Activated T-helper 9 cell treated with anti-CD3 and anti-CD28 coated beads, Interleukin-2, amount 50 U/mL, for 16 hours (primary cell): ENCODE data around the gene CMTM1.
"Not testable (repeated sequence)": the region's sequence is repeated elsewhere in the genome, so short reads cannot be mapped to it uniquely, and the experiment has no call there.

Source experiments
- DNase-seq: peaks from one replicate; pipeline ENCODE4 v3.0.0-alpha.2; 2020; ENCODE audit warnings: low read depth

Gene CMTM1

GRCh38 chr16:66592814-66593213 is 26.6 kb downstream of the CMTM1 start:
- DNase-seq = no peak

DNA sequence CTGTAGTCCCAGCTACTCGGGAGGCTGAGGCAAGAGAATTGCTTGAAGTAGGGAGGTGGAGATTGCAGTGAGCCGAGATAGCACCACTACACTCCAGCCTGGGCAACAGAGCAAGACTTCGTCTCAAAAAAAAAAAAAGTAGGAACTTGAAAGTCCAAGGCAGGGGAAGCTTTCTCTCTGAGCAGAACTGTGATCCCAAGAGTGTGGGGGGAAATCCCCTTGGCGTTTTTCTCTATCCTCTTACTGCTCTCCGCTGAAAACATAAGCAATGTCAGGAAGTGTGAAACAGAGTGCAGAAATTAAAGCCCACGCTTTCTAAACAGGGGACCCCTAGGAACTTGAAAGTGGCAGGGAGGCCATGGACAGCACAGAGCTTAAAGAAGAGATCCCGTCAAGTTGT is 28.5 kb downstream of the CMTM1 start:
- DNase-seq = no peak

DNA sequence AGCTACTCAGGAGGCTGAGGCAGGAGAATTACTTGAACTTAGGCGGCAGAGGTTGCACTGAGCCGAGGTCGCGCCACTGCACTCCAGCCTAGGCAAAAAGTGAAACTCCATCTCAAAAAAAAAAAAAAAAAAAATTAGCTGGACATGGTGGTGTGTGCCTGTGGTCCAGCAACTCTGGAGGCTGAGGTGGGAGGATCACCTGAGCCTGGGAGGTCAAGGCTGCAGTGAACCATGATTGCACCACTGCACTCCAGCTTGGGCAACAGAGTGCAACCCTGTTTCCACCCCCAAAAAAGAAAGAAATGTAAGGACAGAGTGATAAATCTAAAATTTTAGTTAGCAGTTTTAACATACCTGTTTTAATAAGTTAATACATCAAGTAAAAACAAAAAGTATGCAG is 30.3 kb downstream of the CMTM1 start:
- DNase-seq = not testable (repeated sequence)

GRCh38 chr16:66596986-66597848 is 31.0 kb downstream of the CMTM1 start:
- no peak for DNase-seq

- DNase-seq = no peak
Measured at GRCh38 chr16:66598111-66598510, 31.9 kb downstream of the CMTM1 start.

GRCh38 chr16:66599726-66600125 is 33.5 kb downstream of the CMTM1 start:
- no peak for DNase-seq

DNA sequence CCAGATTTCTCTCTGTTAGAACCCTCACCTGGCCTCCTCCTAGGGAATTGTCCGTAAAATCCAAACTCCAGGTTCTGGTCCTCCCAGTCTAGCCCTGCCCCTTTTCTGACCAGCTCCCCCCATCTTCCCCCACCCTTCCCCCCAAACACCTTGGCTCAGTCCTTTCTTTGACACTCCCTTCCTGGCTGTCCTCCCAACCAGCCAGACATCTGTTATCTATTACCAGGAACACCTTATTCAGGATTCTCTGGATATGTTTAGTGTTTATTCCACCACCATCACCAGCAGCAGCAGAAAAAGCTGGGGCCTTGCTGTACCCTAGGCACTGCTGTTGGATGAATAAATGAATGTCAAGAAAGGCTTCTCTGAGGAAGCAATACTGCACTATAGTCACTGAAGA is 34.2 kb downstream of the CMTM1 start:
- DNase-seq = no peak

GRCh38 chr16:66601471-66601870 is 35.2 kb downstream of the CMTM1 start:
- DNase-seq = no peak

DNA sequence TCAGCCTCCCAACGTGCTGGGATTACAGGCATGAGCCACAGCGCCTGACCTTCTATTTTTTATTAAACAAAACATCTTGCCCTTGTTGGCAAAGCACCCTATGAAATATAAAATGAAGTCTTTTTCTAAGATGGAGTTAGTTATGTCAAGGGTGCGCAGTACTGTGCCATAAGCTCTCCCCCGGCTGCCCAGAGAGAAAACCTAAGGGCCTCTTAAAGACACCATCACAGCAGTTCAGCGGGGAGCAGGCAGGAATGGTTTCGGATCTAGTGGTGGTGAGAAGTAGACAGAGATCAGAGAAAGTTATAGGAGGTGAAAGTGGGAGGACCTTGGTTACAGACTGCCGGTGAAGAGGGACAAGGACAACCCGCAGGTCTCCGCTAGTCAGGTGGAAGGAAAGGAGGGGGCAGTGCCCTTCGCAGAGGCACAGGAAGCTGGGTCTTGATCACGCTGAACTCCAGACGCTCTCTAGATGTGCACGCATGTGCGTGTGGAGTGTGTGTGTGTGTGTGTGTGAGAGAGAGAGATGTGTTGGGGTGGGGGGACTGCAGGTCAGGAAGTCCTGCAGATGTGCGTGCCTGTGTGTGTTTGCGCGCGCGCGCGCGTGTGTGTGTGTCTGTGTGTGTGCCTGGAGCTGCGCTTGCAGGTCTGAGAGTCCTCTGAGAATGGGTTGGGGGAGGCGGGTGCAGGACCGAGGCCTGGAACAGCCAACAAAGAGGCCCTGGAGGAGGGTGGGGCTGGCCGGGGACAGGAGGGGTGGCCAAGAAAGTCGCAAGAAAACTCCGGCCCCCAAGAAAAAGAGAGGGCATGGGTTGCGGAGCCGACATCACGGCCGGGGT is 37.5 kb downstream of the CMTM1 start:
- peak; percentile 52 for DNase-seq

- DNase-seq = peak; percentile 64
Measured at GRCh38 chr16:66604376-66605176, 38.3 kb downstream of the CMTM1 start, which contains the start of gene CMTM3. Gene CMTM3 (plus strand): TSS chr16:66604704. CDS start chr16:66604806, 102 bp downstream.

GRCh38 chr16:66605177-66605978 is 39.1 kb downstream of the CMTM1 start:
- DNase-seq = peak; percentile 19

DNA sequence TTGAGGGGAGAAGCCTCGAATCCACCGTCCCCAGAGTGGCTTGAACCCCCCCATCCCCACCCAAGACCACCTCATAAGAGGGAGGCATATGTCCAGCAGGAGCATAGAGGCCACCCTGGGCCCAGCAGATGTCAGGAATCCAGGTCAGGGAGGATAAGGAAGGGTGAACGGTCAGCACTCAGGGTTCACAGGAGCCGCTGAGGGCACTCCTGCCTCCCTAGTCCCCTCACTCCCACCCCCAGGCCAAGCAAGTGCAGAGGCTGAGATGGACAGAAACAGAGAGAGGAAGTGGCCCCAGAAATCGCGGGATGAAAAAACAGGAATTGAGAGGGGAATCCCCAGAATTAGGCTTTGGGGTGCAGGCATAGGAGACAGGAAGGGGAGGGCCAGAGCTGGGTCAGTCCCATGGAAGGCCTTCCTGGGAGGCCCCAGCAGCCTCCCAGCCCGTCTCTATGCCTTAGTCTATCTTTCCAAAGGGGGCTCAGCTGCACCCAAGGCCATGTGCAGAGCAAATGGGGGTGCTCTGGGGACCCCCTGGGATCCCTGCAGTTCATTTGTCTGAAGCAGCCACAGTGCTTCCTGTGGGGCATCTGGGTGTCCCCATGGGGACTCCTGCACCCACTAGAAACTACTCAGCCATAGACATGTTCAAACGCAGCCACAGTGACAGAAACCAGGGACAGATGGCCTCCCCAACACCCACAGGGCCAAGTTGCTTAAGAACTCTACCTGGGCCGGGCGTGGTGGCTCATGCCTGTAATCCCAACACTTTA is 39.9 kb downstream of the CMTM1 start:
- DNase-seq = no peak

- DNase-seq = peak; percentile 80
Measured at GRCh38 chr16:66608241-66609138, 42.3 kb downstream of the CMTM1 start.

- no peak for DNase-seq
Measured at GRCh38 chr16:66609139-66609510, 42.9 kb downstream of the CMTM1 start.

GRCh38 chr16:66610111-66610820 is 44.0 kb downstream of the CMTM1 start:
- no peak for DNase-seq

DNA sequence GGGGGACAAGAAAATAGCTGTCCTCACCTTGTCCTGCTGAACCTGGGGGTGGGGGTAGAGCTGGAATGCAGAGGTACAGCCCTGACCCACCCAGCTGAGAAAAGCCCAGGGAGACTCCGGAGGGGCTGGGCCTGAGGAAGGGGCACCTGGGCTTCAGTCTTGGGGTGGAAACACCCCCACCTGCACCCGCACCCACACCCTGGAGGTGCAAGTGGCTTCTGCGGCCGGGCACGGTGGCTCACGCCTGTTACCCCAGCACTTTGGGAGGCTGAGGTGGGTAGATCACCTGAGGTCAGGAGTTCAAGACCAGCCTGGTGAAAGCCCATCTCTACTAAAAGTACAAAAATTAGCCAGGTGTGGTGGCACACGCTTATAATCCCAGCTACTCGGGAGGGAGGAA is 45.7 kb downstream of the CMTM1 start:
- not testable (repeated sequence) for DNase-seq

GRCh38 chr16:66612422-66612821 is 46.2 kb downstream of the CMTM1 start:
- no peak for DNase-seq

- DNase-seq = no peak
Measured at GRCh38 chr16:66614161-66614802, 48.0 kb downstream of the CMTM1 start.
